Activated CD8-positive, alpha-beta memory T cell treated with anti-CD3 and anti-CD28 coated beads, Interleukin-2, amount 50 U/mL, for 24 hours (primary cell): ENCODE measurements around the gene GPC6.

Source experiments
- DNase-seq: peaks from one replicate; pipeline ENCODE4 v3.0.0-alpha.2; 2020; ENCODE audit errors: extremely low read depth

Gene GPC6

GRCh38 chr13:93499991-93500390, 273.4 kb downstream of the GPC6 start:
- DNase-seq, result no peak

- DNase-seq, result no peak
These were observed 275.5 kb downstream of the GPC6 start for GRCh38 chr13:93502071-93502470.

- DNase-seq, result no peak
These were observed 276.5 kb downstream of the GPC6 start for GRCh38 chr13:93502987-93503615.

GRCh38 chr13:93505104-93505952, 278.7 kb downstream of the GPC6 start:
- DNase-seq, result no peak

GRCh38 chr13:93511011-93511410, 284.4 kb downstream of the GPC6 start:
- no peak for DNase-seq

- DNase-seq, result no peak
These were observed 288.7 kb downstream of the GPC6 start for GRCh38 chr13:93515267-93515666.

GRCh38 chr13:93517658-93518057, 291.1 kb downstream of the GPC6 start:
- no peak for DNase-seq

GRCh38 chr13:93521307-93521706, 294.7 kb downstream of the GPC6 start:
- DNase-seq, result no peak

GRCh38 chr13:93522501-93522900, 295.9 kb downstream of the GPC6 start:
- DNase-seq, result no peak

GRCh38 chr13:93525087-93525486, 298.5 kb downstream of the GPC6 start:
- no peak for DNase-seq

GRCh38 chr13:93527748-93528297, 301.2 kb downstream of the GPC6 start:
- DNase-seq, result no peak

- DNase-seq, result no peak
These were observed 303.4 kb downstream of the GPC6 start for GRCh38 chr13:93529961-93530360.

- DNase-seq, result no peak
These were observed 307.6 kb downstream of the GPC6 start for GRCh38 chr13:93534181-93534700.

- no peak for DNase-seq
These were observed 308.6 kb downstream of the GPC6 start for GRCh38 chr13:93535251-93535650.

GRCh38 chr13:93539914-93540313, 313.3 kb downstream of the GPC6 start:
- DNase-seq, result no peak

- DNase-seq, result no peak
These were observed 321.3 kb downstream of the GPC6 start for GRCh38 chr13:93547886-93548285.

GRCh38 chr13:93549326-93550005, 322.9 kb downstream of the GPC6 start:
- DNase-seq, result no peak

GRCh38 chr13:93550236-93550635, 323.6 kb downstream of the GPC6 start:
- DNase-seq, result no peak

- DNase-seq, result no peak
These were observed 326.0 kb downstream of the GPC6 start for GRCh38 chr13:93552596-93552995.

GRCh38 chr13:93554514-93554913, 327.9 kb downstream of the GPC6 start:
- no peak for DNase-seq

- no peak for DNase-seq
These were observed 332.0 kb downstream of the GPC6 start for GRCh38 chr13:93558637-93559036.

GRCh38 chr13:93559718-93560117, 333.1 kb downstream of the GPC6 start:
- no peak for DNase-seq
